H9 (cell line): ENCODE data around the gene CST6. TPM values are rescaled to one million over a fixed set of nuclear protein-coding genes. Genes with fewer than 3 reads are reported as not detected.
A peak's percentile ranks its signal among the peaks of the same experiment; 100 is the strongest.

ENCODE experiments used
- DNase-seq: peaks from one replicate; pipeline ENCODE4 v3.0.0-alpha.2; 2017
- H2AFZ ChIP-seq: one replicate; pipeline ENCODE4 v1.6.1; 2013; ENCODE audit warnings: mild to moderate bottlenecking, low read length, control low read depth, moderate library complexity
- H2AK5ac ChIP-seq: 2 replicates; pipeline ENCODE4 v1.6.1; 2013; ENCODE audit warnings: low read length, control low read depth, mixed read lengths; ENCODE audit not compliant: insufficient read length
- H2BK120ac ChIP-seq: one replicate; pipeline ENCODE4 v1.6.1; 2013; ENCODE audit warnings: low read depth, mild to moderate bottlenecking, low read length, control low read depth, inconsistent platforms; ENCODE audit not compliant: poor library complexity, severe bottlenecking
- H2BK12ac ChIP-seq: 2 replicates; pipeline ENCODE4 v1.6.1; 2013; ENCODE audit warnings: low read length, control low read depth, mixed read lengths, low read depth; ENCODE audit not compliant: insufficient read length
- H2BK15ac ChIP-seq: 2 replicates; pipeline ENCODE4 v1.6.1; 2013; ENCODE audit warnings: low read depth, low read length, control low read depth
- H2BK20ac ChIP-seq: one replicate; pipeline ENCODE4 v1.6.1; 2013; ENCODE audit warnings: low read depth, mild to moderate bottlenecking, low read length, control low read depth, inconsistent platforms; ENCODE audit not compliant: poor library complexity, severe bottlenecking
- H2BK5ac ChIP-seq: 2 replicates; pipeline ENCODE4 v1.6.1; 2013; ENCODE audit warnings: low read length, control low read depth, mixed read lengths; ENCODE audit not compliant: insufficient read length
- H3K14ac ChIP-seq: 2 replicates; pipeline ENCODE4 v1.6.1; 2013; ENCODE audit warnings: low read length, control low read depth; ENCODE audit not compliant: insufficient read depth
- H3K18ac ChIP-seq: 2 replicates; pipeline ENCODE4 v1.6.1; 2013; ENCODE audit warnings: low read depth, mild to moderate bottlenecking, mixed read lengths, low read length, control low read depth; ENCODE audit not compliant: insufficient read length
- H3K23ac ChIP-seq: 2 replicates; pipeline ENCODE4 v1.6.1; 2013; ENCODE audit warnings: low read length, control low read depth, mixed read lengths, low read depth; ENCODE audit not compliant: insufficient read length
- H3K23me2 ChIP-seq: 2 replicates; pipeline ENCODE4 v1.6.1; 2013; ENCODE audit warnings: low read depth, mild to moderate bottlenecking, mixed read lengths, low read length, control low read depth; ENCODE audit not compliant: insufficient read length, poor library complexity, severe bottlenecking
- H3K27ac ChIP-seq: 2 replicates; pipeline ENCODE4 v1.5.1; 2013; ENCODE audit warnings: low read length, control low read depth, mixed read lengths, low read depth; ENCODE audit not compliant: insufficient read length
- H3K27me3 ChIP-seq: 2 replicates; pipeline ENCODE4 v1.6.1; 2013; ENCODE audit warnings: low read length, control low read depth, inconsistent platforms; ENCODE audit not compliant: insufficient read depth
- H3K4ac ChIP-seq: 2 replicates; pipeline ENCODE4 v1.6.1; 2013; ENCODE audit warnings: low read depth, mild to moderate bottlenecking, control low read depth, inconsistent platforms, low read length, moderate library complexity
- H3K4me1 ChIP-seq: 2 replicates; pipeline ENCODE4 v1.6.1; 2013; ENCODE audit warnings: low read length, control low read depth, inconsistent platforms; ENCODE audit not compliant: insufficient read depth
- H3K4me2 ChIP-seq: 2 replicates; pipeline ENCODE4 v1.6.1; 2013; ENCODE audit warnings: low read length, control low read depth, mixed read lengths; ENCODE audit not compliant: insufficient read length, insufficient read depth
- H3K56ac ChIP-seq: 2 replicates; pipeline ENCODE4 v1.6.1; 2013; ENCODE audit warnings: low read depth, mild to moderate bottlenecking, mixed read lengths, low read length, control low read depth; ENCODE audit not compliant: insufficient read length
- H3K79me1 ChIP-seq: 2 replicates; pipeline ENCODE4 v1.6.1; 2013; ENCODE audit warnings: low read depth, mild to moderate bottlenecking, moderate library complexity, low read length, control low read depth, inconsistent platforms; ENCODE audit not compliant: insufficient read depth, poor library complexity, severe bottlenecking
- H3K79me2 ChIP-seq: 2 replicates; pipeline ENCODE4 v1.6.1; 2013; ENCODE audit warnings: low read length, control low read depth, inconsistent platforms; ENCODE audit not compliant: insufficient read depth
- H3K9ac ChIP-seq: 2 replicates; pipeline ENCODE4 v1.6.1; 2013; ENCODE audit warnings: low read length, control low read depth, mixed read lengths; ENCODE audit not compliant: insufficient read length; ENCODE audit errors: extremely low read depth
- H3K9me3 ChIP-seq: one replicate; pipeline ENCODE4 v1.6.1; 2013; ENCODE audit warnings: low read depth, low read length, inconsistent platforms; ENCODE audit not compliant: control insufficient read depth
- H3T11ph ChIP-seq: one replicate; pipeline ENCODE4 v1.6.1; 2013; ENCODE audit warnings: mild to moderate bottlenecking, low read length, control low read depth, inconsistent platforms
- H4K20me1 ChIP-seq: one replicate; pipeline ENCODE4 v1.6.1; 2013; ENCODE audit not compliant: control insufficient read depth, insufficient read length, insufficient read depth
- H4K5ac ChIP-seq: 2 replicates; pipeline ENCODE4 v1.6.1; 2013; ENCODE audit warnings: low read depth, mild to moderate bottlenecking, mixed read lengths, low read length, control low read depth; ENCODE audit not compliant: insufficient read length
- H4K8ac ChIP-seq: replicated peaks from 2 replicates; pipeline ENCODE4 v1.6.1; 2013; ENCODE audit warnings: low read length, control low read depth, mixed read lengths, low read depth; ENCODE audit not compliant: insufficient read length
- H4K91ac ChIP-seq: 2 replicates; pipeline ENCODE4 v1.6.1; 2013; ENCODE audit warnings: low read depth, mild to moderate bottlenecking, moderate library complexity, mixed read lengths, low read length, control low read depth; ENCODE audit not compliant: insufficient read length
- H3K27ac Mint-ChIP-seq, 3 experiments: 2 replicates in 2 of 3; 3 replicates in 1 of 3; pipeline ENCODE4 v1.8.0; 2020 to 2021; ENCODE audit warnings: mixed read lengths in 3 of 3, mild to moderate bottlenecking in 1 of 3, moderate library complexity in 1 of 3
- H3K27me3 Mint-ChIP-seq: 2 replicates; pipeline ENCODE4 v1.8.0; 2021; ENCODE audit warnings: low read depth, mild to moderate bottlenecking, moderate library complexity, mixed read lengths
- H3K36me3 Mint-ChIP-seq, 3 experiments: 2 replicates in 2 of 3; 3 replicates in 1 of 3; pipeline ENCODE4 v1.8.0; 2020 to 2021; ENCODE audit warnings: low read depth in 3 of 3, mixed read lengths in 3 of 3; ENCODE audit not compliant: insufficient read depth in 1 of 3
- H3K4me1 Mint-ChIP-seq, 2 experiments: 2 replicates each; pipeline ENCODE4 v1.8.0; 2020; ENCODE audit warnings: mixed read lengths in 2 of 2
- H3K4me3 Mint-ChIP-seq, 2 experiments: 2 replicates in 1 of 2; 3 replicates in 1 of 2; pipeline ENCODE4 v1.8.0; 2020 to 2021; ENCODE audit warnings: mild to moderate bottlenecking in 2 of 2, mixed read lengths in 2 of 2, moderate library complexity in 1 of 2
- H3K9me3 Mint-ChIP-seq, 2 experiments: 2 replicates in 1 of 2; 3 replicates in 1 of 2; pipeline ENCODE4 v1.8.0; 2020; ENCODE audit warnings: mild to moderate bottlenecking in 2 of 2, mixed read lengths in 2 of 2, moderate library complexity in 1 of 2
- WGBS: extraction: QIAGEN DNeasy Blood & Tissue Kit; methylation state at CpG from one replicate; pipeline ENCODE4 v1.1.7; 2013; ENCODE audit warnings: missing lambda C conversion rate, low lambda C conversion rate, mixed read lengths; ENCODE audit not compliant: insufficient read length; ENCODE audit errors: extremely low coverage; 5-methylcytosine and 5-hydroxymethylcytosine counted together
- total RNA-seq: library from RNA; stranded (reverse); gene quantifications from 2 replicates; pipeline ENCODE4 v1.2.1, GENCODE V29; 2021
- TF ChIP-seq, protein P1 (sequence below): fragments of 200-600 bp; sonication (generic); conservative IDR thresholded peaks from 3 replicates; pipeline ENCODE4 v1.8.0; 2021; ENCODE audit warnings: antibody characterized with exemption, mild to moderate bottlenecking

The CST6 gene
- total RNA-seq, 1 experiment from 2014 or later: not detected

DNA sequence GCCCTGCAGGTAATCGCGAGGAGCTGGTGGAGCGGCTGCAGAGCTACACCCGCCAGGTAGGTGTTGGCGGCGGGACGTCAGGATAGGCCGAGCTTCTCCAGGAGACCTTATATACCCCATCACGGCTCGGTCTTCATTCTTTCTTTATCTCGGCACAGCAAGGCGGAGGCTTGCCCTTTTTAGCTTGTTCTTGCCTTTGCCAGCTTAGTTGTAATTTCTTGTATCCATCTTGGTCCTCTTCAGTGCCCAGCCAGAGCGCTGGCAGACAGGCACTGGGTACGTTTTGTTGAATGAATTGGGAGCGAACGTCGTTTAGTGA lies 40.8 kb downstream of the CST6 start:
- Histone ChIP-seq H3K4me2 (peak overlapping the region; percentile 98), H3K14ac (peak overlapping the region; percentile 86), H4K5ac (no peak overlapping the region)

More for the DNA sequence above, 40.8 kb downstream of the CST6 start:
- Histone ChIP-seq H3K4ac (no peak overlapping the region), H3K79me1 (peaks cover 9% of the 10 kb centered on the region), H3K27me3 (no peaks in the 10 kb centered on the region), H3K23me2 (peaks cover 15% of the 10 kb centered on the region), H3K9ac (peak overlapping the region; percentile 89), H4K91ac (no peak overlapping the region), H2AK5ac (no peak overlapping the region), H3K23ac (no peak overlapping the region), H3K4me1 (peaks cover 6% of the 10 kb centered on the region; the same call in 1 of the 2 replicates), H3K9me3 (no peaks in the 10 kb centered on the region), H4K8ac (no peak overlapping the region), H2AFZ (no peak overlapping the region), H3K79me2 (peaks cover 12% of the 10 kb centered on the region; the same call in 1 of the 2 replicates), H2BK15ac (no peak overlapping the region), H3K18ac (no peak overlapping the region), H3K27ac (no peak overlapping the region), H2BK120ac (no peak overlapping the region), H2BK20ac (no peak overlapping the region), H3T11ph (no peak overlapping the region), H2BK12ac (no peak overlapping the region), H3K56ac (no peak overlapping the region), H4K20me1 (no peaks in the 10 kb centered on the region), H2BK5ac (no peak overlapping the region)
- H3K4me3 Mint-ChIP-seq: peak overlapping the region; percentile 95 to 99
- no peaks in the 10 kb centered on the region; the same call in 1 of the 2 replicates for H3K27me3 Mint-ChIP-seq
- H3K9me3 Mint-ChIP-seq: no peaks in the 10 kb centered on the region
- DNase-seq: no peak
- peaks cover 27 to 37% of the 10 kb centered on the region in 2 experiments for H3K4me1 Mint-ChIP-seq
- TF ChIP-seq, protein P1, sequence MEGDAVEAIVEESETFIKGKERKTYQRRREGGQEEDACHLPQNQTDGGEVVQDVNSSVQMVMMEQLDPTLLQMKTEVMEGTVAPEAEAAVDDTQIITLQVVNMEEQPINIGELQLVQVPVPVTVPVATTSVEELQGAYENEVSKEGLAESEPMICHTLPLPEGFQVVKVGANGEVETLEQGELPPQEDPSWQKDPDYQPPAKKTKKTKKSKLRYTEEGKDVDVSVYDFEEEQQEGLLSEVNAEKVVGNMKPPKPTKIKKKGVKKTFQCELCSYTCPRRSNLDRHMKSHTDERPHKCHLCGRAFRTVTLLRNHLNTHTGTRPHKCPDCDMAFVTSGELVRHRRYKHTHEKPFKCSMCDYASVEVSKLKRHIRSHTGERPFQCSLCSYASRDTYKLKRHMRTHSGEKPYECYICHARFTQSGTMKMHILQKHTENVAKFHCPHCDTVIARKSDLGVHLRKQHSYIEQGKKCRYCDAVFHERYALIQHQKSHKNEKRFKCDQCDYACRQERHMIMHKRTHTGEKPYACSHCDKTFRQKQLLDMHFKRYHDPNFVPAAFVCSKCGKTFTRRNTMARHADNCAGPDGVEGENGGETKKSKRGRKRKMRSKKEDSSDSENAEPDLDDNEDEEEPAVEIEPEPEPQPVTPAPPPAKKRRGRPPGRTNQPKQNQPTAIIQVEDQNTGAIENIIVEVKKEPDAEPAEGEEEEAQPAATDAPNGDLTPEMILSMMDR: no peak
- peak overlapping the region; percentile 69 to 99 (median 99); a peak in 6 of 7 replicates for H3K27ac Mint-ChIP-seq
- H3K36me3 Mint-ChIP-seq: peaks cover 33 to 49% (median 48%) of the 10 kb centered on the region in 3 experiments
- no CpG with 5 or more reads among the region's 17 CpGs for WGBS
